K562 (cell line): ENCODE measurements around the gene PTPRM. TPM values are rescaled to one million over a fixed set of nuclear protein-coding genes. Genes with fewer than 3 reads are reported as not detected.

Source experiments
- ATAC-seq: fragments of 200-7000 bp; cut with Tn5 transposase; 3 replicates; pipeline ENCODE4 v1.9.1; 2020; ENCODE audit warnings: moderate library complexity
- BruUV-seq: library from RNA; stranded (reverse); fragments of 400-500 nt; replicated peaks from 2 replicates; lab custom pipeline; 2021; lab: Mats Ljungman, UMichigan
- CTCF ChIA-PET: fragments of 300-600 bp; formaldehyde crosslinking; extraction: SDS; loops from one replicate; lab custom pipeline; 2021; ENCODE audit warnings: low intra/inter-chr PET ratio; lab: Yijun Ruan, JAX
- POLR2A ChIA-PET: fragments of 300-600, 350-650 bp; sonication (Branson Sonifier 250); formaldehyde crosslinking; extraction: SDS; loops from one replicate; lab custom pipeline; 2021; ENCODE audit warnings: antibody characterized with exemption, inconsistent platforms; lab: Yijun Ruan, JAX
- DNase-seq, 4 experiments: peaks; one replicate each; pipeline versions ENCODE4 v3.0.0 to v3.0.0-alpha.2; 2011 to 2018; ENCODE audit warnings: low spot score in 3 of 4, mixed read lengths in 3 of 4; ENCODE audit errors: extremely low read depth in 1 of 4
- FAIRE-seq: peaks from 2 replicates; lab custom pipeline; 2011; peaks lifted over from hg19 to GRCh38; lab: Jason Lieb, UNC
- H2AFZ ChIP-seq: 2 replicates; pipeline ENCODE4 v1.6.0; 2011; ENCODE audit warnings: low read depth, low read length, control low read depth, inconsistent platforms
- H3K27ac ChIP-seq: fragments of 200-600 bp; 3 replicates; pipeline ENCODE4 v1.8.0; 2011; ENCODE audit warnings: low read depth, mild to moderate bottlenecking, control low read depth, inconsistent platforms, low read length, moderate library complexity, mixed read lengths; ENCODE audit errors: extremely low read depth
- H3K27me3 ChIP-seq, 2 experiments: fragments of 300-600 bp in 1 of 2; 2 replicates in 1 of 2; 3 replicates in 1 of 2; pipeline versions ENCODE4 v1.6.0 to v1.8.0; 2011; ENCODE audit warnings: inconsistent platforms in 2 of 2, low read length in 2 of 2, mild to moderate bottlenecking in 1 of 2, mixed read lengths in 1 of 2, moderate library complexity in 1 of 2; ENCODE audit not compliant: control insufficient read depth in 2 of 2, insufficient read depth in 2 of 2
- H3K36me3 ChIP-seq: fragments of 300-600 bp; 3 replicates; pipeline ENCODE4 v1.8.0; 2011; ENCODE audit warnings: mild to moderate bottlenecking, low read length, inconsistent platforms; ENCODE audit not compliant: control insufficient read depth, insufficient read depth
- H3K4me1 ChIP-seq, 2 experiments: fragments of 200-600 bp in 1 of 2; replicated peaks in 1 of 2; 2 replicates in 1 of 2; 3 replicates in 1 of 2; pipeline versions ENCODE4 v1.5.1 to v1.8.0; 2011; ENCODE audit warnings: inconsistent platforms in 2 of 2, low read length in 2 of 2, mild to moderate bottlenecking in 1 of 2, mixed read lengths in 1 of 2, moderate library complexity in 1 of 2; ENCODE audit not compliant: control insufficient read depth in 2 of 2, insufficient read depth in 2 of 2
- H3K4me2 ChIP-seq: 2 replicates; pipeline ENCODE4 v1.6.1; 2011; ENCODE audit warnings: low read length, control low read depth, inconsistent platforms, mixed read lengths; ENCODE audit not compliant: insufficient read depth
- H3K4me3 ChIP-seq: fragments of 200-600 bp; sonication (generic), shearing (Covaris generic); 2 replicates; pipeline ENCODE4 v1.5.1; 2016; ENCODE audit warnings: control low read depth, inconsistent platforms
- H3K79me2 ChIP-seq: fragments of 200-600 bp; 3 replicates; pipeline ENCODE4 v1.8.0; 2011; ENCODE audit warnings: low read length, inconsistent platforms; ENCODE audit not compliant: control insufficient read depth, insufficient read depth
- H3K9ac ChIP-seq, 2 experiments: 2 replicates each; pipeline versions ENCODE4 v1.6.0 to v1.6.1; 2011; ENCODE audit warnings: low read depth in 2 of 2, low read length in 2 of 2, control low read depth in 1 of 2, inconsistent platforms in 1 of 2, mild to moderate bottlenecking in 1 of 2, mixed read lengths in 1 of 2; ENCODE audit not compliant: insufficient read depth in 1 of 2
- H3K9me1 ChIP-seq: one replicate; pipeline ENCODE4 v1.6.0; 2011; ENCODE audit warnings: inconsistent platforms, mild to moderate bottlenecking, low read length, moderate library complexity; ENCODE audit not compliant: control insufficient read depth, insufficient read depth
- H3K9me3 ChIP-seq: replicated peaks from 2 replicates; pipeline ENCODE4 v1.5.1; 2011; ENCODE audit warnings: low read depth, low read length, inconsistent platforms; ENCODE audit not compliant: control insufficient read depth, insufficient read depth
- H4K20me1 ChIP-seq: replicated peaks from 2 replicates; pipeline ENCODE4 v1.6.1; 2011; ENCODE audit warnings: low read length, inconsistent platforms, mixed read lengths; ENCODE audit not compliant: control insufficient read depth, insufficient read depth
- BMI1 ChIP-seq: fragments of 150-350 bp; IDR thresholded peaks from 2 replicates; pipeline ENCODE4 v1.6.1; 2014; ENCODE audit warnings: low read length
- EP300 ChIP-seq: IDR thresholded peaks from 2 replicates; pipeline ENCODE4 v1.6.1; 2012; ENCODE audit warnings: low read length, improper control_type of control experiment
- HDAC1 ChIP-seq, 2 experiments: fragments of 450-650 bp; IDR thresholded peaks; 2 replicates each; pipeline ENCODE4 v1.6.1; 2016 to 2017; ENCODE audit warnings: inconsistent platforms in 1 of 2, mild to moderate bottlenecking in 1 of 2, moderate library complexity in 1 of 2
- MAFK ChIP-seq: IDR thresholded peaks from 2 replicates; pipeline ENCODE4 v1.6.1; 2011; ENCODE audit warnings: low read length, improper control_type of control experiment
- MECOM ChIP-seq: fragments of 250-450 bp; sonication (Bioruptor Pico); IDR thresholded peaks from 2 replicates; pipeline ENCODE4 v1.8.0; 2022; ENCODE audit warnings: inconsistent platforms
- MXD1 ChIP-seq: fragments of 250-450 bp; sonication (Bioruptor Pico); IDR thresholded peaks from 2 replicates; pipeline ENCODE4 v1.8.0; 2021; ENCODE audit warnings: borderline replicate concordance, mild to moderate bottlenecking, moderate library complexity; ENCODE audit not compliant: poor library complexity, severe bottlenecking
- NEUROD1 ChIP-seq: fragments of 150-350 bp; IDR thresholded peaks from 2 replicates; pipeline ENCODE4 v1.6.1; 2014; ENCODE audit warnings: borderline replicate concordance, low read length, low read depth; ENCODE audit not compliant: partially characterized antibody
- OTX1 ChIP-seq: fragments of 450-650 bp; formaldehyde crosslinking; IDR thresholded peaks from 2 replicates; pipeline ENCODE4 v1.4.0; 2022; ENCODE audit warnings: mild to moderate bottlenecking
- ZNF407 ChIP-seq: fragments of 450-650 bp; IDR thresholded peaks from 2 replicates; pipeline ENCODE4 v1.6.1; 2016; ENCODE audit warnings: low read depth
- WGBS: fragments of 100-300 bp; shearing (Covaris generic); methylation state at CpG from one replicate; pipeline ENCODE4 v1.1.6; 2016; ENCODE audit warnings: low coverage, mixed read lengths; ENCODE audit not compliant: insufficient coverage; ENCODE audit errors: missing lambda C conversion rate; 5-methylcytosine and 5-hydroxymethylcytosine counted together
- in situ Hi-C: fragments of 300-500 bp; cut with MboI; formaldehyde crosslinking; loops from 4 replicates; pipeline ENCODE4 v1.15.0; 2018; ENCODE audit warnings: inconsistent platforms, mixed read lengths
- intact Hi-C: fragments of 100-400 bp; cut with micrococcal nuclease; formaldehyde crosslinking; loops from 2 replicates; pipeline ENCODE4 v1.14.2; 2022
- polyA plus RNA-seq, 8 experiments: library from polyadenylated mRNA; depleted of rRNA in 4 of 8; stranded (reverse) in 5 of 8; unstranded in 3 of 8; fragments of >200 nt; fragmentation: Nextera tagmentation in 2 of 8; fragmentation: Illumina TruSeq in 1 of 8; extraction: Ambion mirVana in 2 of 8; extraction: Trizol in 1 of 8; gene quantifications; 2 replicates each; pipeline versions ENCODE4 v1.2.1 to v1.2.3, GENCODE V29; 2011 to 2014; ENCODE audit warnings: inconsistent platforms in 1 of 8, missing spikeins in 1 of 8
- total RNA-seq, 7 experiments: library from RNA; depleted of rRNA in 6 of 7; stranded (reverse); fragments of >200 nt in 6 of 7; fragmentation: Illumina TruSeq in 2 of 7; extraction: Trizol in 2 of 7; gene quantifications; 2 replicates each; pipeline versions ENCODE4 v1.2.1 to v1.2.3, GENCODE V29; 2011 to 2021; ENCODE audit warnings: low replicate concordance in 1 of 7
- TF ChIP-seq, protein P1 (sequence below): fragments of 450-650 bp; IDR thresholded peaks from 2 replicates; pipeline ENCODE4 v1.7.0; 2016; ENCODE audit warnings: borderline replicate concordance

The PTPRM gene
- total and polyA plus RNA-seq, 9 of the 15 experiments (the other 6 are each of a cell fraction or from before 2014, with no cell fraction given): 0.03 to 0.16 (median 0.08) TPM; not detected in 3

GRCh38 chr18:7598167-7599047 is 31.3 kb downstream of the PTPRM start (continued):
- TF ChIP-seq, protein P1, sequence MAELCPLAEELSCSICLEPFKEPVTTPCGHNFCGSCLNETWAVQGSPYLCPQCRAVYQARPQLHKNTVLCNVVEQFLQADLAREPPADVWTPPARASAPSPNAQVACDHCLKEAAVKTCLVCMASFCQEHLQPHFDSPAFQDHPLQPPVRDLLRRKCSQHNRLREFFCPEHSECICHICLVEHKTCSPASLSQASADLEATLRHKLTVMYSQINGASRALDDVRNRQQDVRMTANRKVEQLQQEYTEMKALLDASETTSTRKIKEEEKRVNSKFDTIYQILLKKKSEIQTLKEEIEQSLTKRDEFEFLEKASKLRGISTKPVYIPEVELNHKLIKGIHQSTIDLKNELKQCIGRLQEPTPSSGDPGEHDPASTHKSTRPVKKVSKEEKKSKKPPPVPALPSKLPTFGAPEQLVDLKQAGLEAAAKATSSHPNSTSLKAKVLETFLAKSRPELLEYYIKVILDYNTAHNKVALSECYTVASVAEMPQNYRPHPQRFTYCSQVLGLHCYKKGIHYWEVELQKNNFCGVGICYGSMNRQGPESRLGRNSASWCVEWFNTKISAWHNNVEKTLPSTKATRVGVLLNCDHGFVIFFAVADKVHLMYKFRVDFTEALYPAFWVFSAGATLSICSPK: no peak
- TF ChIP-seq NEUROD1 (no peak), MAFK (peak; percentile 85), MXD1 (CRISPR knock-in tag) (no peak), EP300 (no peak), HDAC1 (IDR thresholded peaks at IDR 0.05) (no peak), OTX1 (CRISPR knock-in tag) (no peak)

- H3K9ac ChIP-seq: no peak overlapping the region
- no peaks in the 10 kb centered on the region for H3K9me1 ChIP-seq
- no peaks in the 10 kb centered on the region for H3K36me3 ChIP-seq
- 0% methylated on average over 6 of the region's 6 CpGs for WGBS
- H3K79me2 ChIP-seq: no peaks in the 10 kb centered on the region
- H3K9me3 ChIP-seq: no peaks in the 10 kb centered on the region
- peaks cover 0 to 7% of the 10 kb centered on the region in 2 experiments; a peak in 2 of 5 replicates for H3K27me3 ChIP-seq
- ChIA-PET POLR2A (interaction anchor here (0.5 to 0.6 kb wide), 2 partner anchors 87 to 819 kb away, joined by 3 read pairs; no protein-coding TSS in a partner anchor), CTCF (no interaction called here)
- H3K4me1 ChIP-seq: no peaks in the 10 kb centered on the region
- BruUV-seq: no TSS peak
- H2AFZ ChIP-seq: no peak overlapping the region
- H4K20me1 ChIP-seq: no peaks in the 10 kb centered on the region
- no peak overlapping the region for H3K4me3 ChIP-seq
- FAIRE-seq (no peak), DNase-seq (no peak), ATAC-seq (no peak)
- in situ Hi-C loops (no loop called here), intact Hi-C loops (no loop called here)
- no peak overlapping the region for H3K27ac ChIP-seq
- H3K4me2 ChIP-seq: no peak overlapping the region
- TF ChIP-seq BMI1: no peak
- no peak for TF ChIP-seq MECOM (CRISPR knock-in tag)
- TF ChIP-seq ZNF407: no peak
Observed at GRCh38 chr18:7600036-7600435, 32.9 kb downstream of the PTPRM start.
